ENCODE results near the gene MISP3. TPM values are rescaled to one million over a fixed set of nuclear protein-coding genes. Genes with fewer than 3 reads are reported as not detected.

The MISP3 gene
- total RNA-seq, 1 experiment from 2014 or later = 2.3 TPM

- Histone ChIP-seq H3K27me3 (no peaks in the 10 kb centered on the region), H3K4me3 (peak overlapping the region; percentile 55)
- DNase-seq = peak; percentile 66
Measured at GRCh38 chr19:14089662-14090508, 17.3 kb downstream of the MISP3 start.

GRCh38 chr19:14090509-14091080 is 18.0 kb downstream of the MISP3 start, which contains the start of gene SAMD1:
SAMD1 (minus strand) TSS chr19:14090751.
- Histone ChIP-seq H3K4me3 (peak within 1 kb of the TSS; percentile 78), H3K36me3 (peaks cover 29% of the 10 kb centered on the region), H3K27me3 (no peaks in the 10 kb centered on the region), H3K9me3 (peaks cover 9% of the 10 kb centered on the region)
- DNase-seq = peak; percentile 93

More at GRCh38 chr19:14089662-14090508, 17.3 kb downstream of the MISP3 start:
- Histone ChIP-seq H3K9me3 (peaks cover 9% of the 10 kb centered on the region), H3K36me3 (peaks cover 27% of the 10 kb centered on the region)

GRCh38 chr19:14091081-14091812 is 18.7 kb downstream of the MISP3 start:
- DNase-seq = peak; percentile 76
- H3K4me3 ChIP-seq = peak overlapping the region; percentile 78
- H3K9me3 ChIP-seq = peaks cover 9% of the 10 kb centered on the region
- peaks cover 26% of the 10 kb centered on the region for H3K36me3 ChIP-seq
- H3K27me3 ChIP-seq = no peaks in the 10 kb centered on the region

GRCh38 chr19:14091813-14092462 is 19.4 kb downstream of the MISP3 start:
- Histone ChIP-seq H3K36me3 (peaks cover 31% of the 10 kb centered on the region), H3K9me3 (peaks cover 9% of the 10 kb centered on the region), H3K4me3 (peak overlapping the region; percentile 78), H3K27me3 (no peaks in the 10 kb centered on the region)
- no peak for DNase-seq

GRCh38 chr19:14093117-14093823 is 20.7 kb downstream of the MISP3 start:
- H3K36me3 ChIP-seq = peaks cover 27% of the 10 kb centered on the region
- no peak overlapping the region for H3K4me3 ChIP-seq
- peaks cover 9% of the 10 kb centered on the region for H3K9me3 ChIP-seq
- no peaks in the 10 kb centered on the region for H3K27me3 ChIP-seq
- DNase-seq = no peak

DNA sequence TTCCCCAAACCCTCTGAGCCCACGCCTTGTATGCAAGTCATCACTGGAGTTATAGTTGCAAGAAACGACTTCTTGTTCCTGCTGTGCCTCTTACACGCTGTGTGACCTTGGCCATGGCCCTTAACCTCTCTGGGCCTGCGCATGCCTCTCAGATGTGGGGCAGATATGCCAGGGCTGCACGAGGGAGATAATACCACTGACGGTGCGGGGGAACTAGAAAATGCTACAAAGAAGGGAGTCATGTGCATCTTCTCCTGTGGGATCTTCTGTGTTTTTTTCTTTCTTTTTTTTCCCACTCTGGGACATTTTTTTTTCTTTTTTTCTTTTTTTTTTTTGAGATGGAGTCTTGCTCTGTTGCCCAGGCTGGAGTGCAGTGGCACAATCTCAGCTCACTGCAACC is 22.3 kb downstream of the MISP3 start:
- no peak for DNase-seq
- H3K4me3 ChIP-seq = no peak overlapping the region
- peaks cover 9% of the 10 kb centered on the region for H3K9me3 ChIP-seq

GRCh38 chr19:14096272-14096992 is 23.8 kb downstream of the MISP3 start:
- Histone ChIP-seq H3K27me3 (no peaks in the 10 kb centered on the region), H3K4me3 (no peak overlapping the region)
- no peak for DNase-seq

More for the DNA sequence above, 22.3 kb downstream of the MISP3 start:
- Histone ChIP-seq H3K36me3 (peaks cover 16% of the 10 kb centered on the region), H3K27me3 (no peaks in the 10 kb centered on the region)

GRCh38 chr19:14097532-14098151 is 25.1 kb downstream of the MISP3 start:
- no peaks in the 10 kb centered on the region for H3K27me3 ChIP-seq
- no peak for DNase-seq
- peaks cover 38% of the 10 kb centered on the region for H3K36me3 ChIP-seq
- H3K4me3 ChIP-seq = no peak overlapping the region
- peaks cover 9% of the 10 kb centered on the region for H3K9me3 ChIP-seq

More at GRCh38 chr19:14096272-14096992, 23.8 kb downstream of the MISP3 start:
- Histone ChIP-seq H3K9me3 (peaks cover 9% of the 10 kb centered on the region), H3K36me3 (peaks cover 28% of the 10 kb centered on the region)

- no peaks in the 10 kb centered on the region for H3K27me3 ChIP-seq
- no peaks in the 10 kb centered on the region for H3K9me3 ChIP-seq
- no peak overlapping the region for H3K4me3 ChIP-seq
- DNase-seq = no peak
- peaks cover 47% of the 10 kb centered on the region for H3K36me3 ChIP-seq
Measured at GRCh38 chr19:14101003-14101545, 28.5 kb downstream of the MISP3 start.

DNA sequence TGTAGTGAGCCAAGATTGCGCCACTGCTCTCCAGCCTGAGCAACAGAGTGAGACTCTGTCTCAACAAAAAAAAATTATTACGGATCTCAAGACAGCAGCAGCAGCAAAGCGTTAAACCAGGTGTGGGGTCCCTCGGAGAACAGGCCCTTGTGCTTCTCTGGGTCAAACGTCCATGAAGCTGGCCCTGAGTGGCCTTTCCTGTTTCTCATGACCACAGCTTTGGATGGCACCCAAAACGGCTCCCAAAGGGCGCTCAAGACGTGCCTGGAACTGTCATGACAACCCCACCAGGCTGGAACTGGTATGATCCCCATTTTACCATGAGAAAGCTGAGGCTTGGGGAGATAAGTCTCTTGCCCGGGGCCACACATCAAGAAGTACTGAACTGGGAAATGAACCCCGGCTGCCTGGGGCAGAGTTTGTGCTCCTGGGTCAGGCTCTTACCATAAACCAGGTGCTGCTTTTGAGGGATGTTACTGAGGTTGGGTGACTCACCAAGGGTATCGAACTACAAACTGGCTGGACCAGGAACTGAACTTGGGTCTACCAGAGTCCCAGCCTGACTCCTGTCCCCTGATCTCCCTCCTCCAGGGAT is 29.6 kb downstream of the MISP3 start:
- Histone ChIP-seq H3K36me3 (peaks cover 46% of the 10 kb centered on the region), H3K27me3 (no peaks in the 10 kb centered on the region)

GRCh38 chr19:14102756-14103155 is 30.2 kb downstream of the MISP3 start:
- H3K9me3 ChIP-seq = no peaks in the 10 kb centered on the region
- no peak overlapping the region for H3K4me3 ChIP-seq
- H3K36me3 ChIP-seq = peaks cover 50% of the 10 kb centered on the region
- DNase-seq = no peak
- H3K27me3 ChIP-seq = no peaks in the 10 kb centered on the region

More for the DNA sequence above, 29.6 kb downstream of the MISP3 start:
- Histone ChIP-seq H3K4me3 (no peak overlapping the region), H3K9me3 (no peaks in the 10 kb centered on the region)
- DNase-seq = no peak

DNA sequence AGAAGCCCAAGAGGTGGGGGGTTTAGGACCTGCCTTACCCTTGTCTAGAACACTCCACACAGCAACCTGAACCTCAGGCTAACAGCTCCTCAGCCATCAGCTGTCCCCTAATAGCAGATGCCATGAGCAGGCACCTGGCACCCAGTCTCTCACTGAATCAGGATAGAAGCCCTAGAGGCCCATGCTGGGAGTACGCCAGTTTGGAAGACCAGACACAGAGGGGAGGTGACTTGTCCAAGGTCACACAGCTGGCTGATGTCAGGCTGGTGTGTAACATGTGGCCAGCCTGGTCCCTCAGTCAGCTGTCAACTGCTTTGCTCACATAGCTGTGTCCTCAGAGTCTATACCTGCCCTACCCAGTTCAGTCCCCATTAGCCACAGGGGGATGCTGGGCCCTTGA is 30.7 kb downstream of the MISP3 start:
- no peak for DNase-seq
- Histone ChIP-seq H3K36me3 (peaks cover 55% of the 10 kb centered on the region), H3K4me3 (no peak overlapping the region), H3K27me3 (no peaks in the 10 kb centered on the region), H3K9me3 (no peaks in the 10 kb centered on the region)

GRCh38 chr19:14105680-14106079 is 33.1 kb downstream of the MISP3 start:
- H3K4me3 ChIP-seq = no peak overlapping the region
- no peaks in the 10 kb centered on the region for H3K9me3 ChIP-seq
- peaks cover 52% of the 10 kb centered on the region for H3K36me3 ChIP-seq
- no peaks in the 10 kb centered on the region for H3K27me3 ChIP-seq
- no peak for DNase-seq

DNA sequence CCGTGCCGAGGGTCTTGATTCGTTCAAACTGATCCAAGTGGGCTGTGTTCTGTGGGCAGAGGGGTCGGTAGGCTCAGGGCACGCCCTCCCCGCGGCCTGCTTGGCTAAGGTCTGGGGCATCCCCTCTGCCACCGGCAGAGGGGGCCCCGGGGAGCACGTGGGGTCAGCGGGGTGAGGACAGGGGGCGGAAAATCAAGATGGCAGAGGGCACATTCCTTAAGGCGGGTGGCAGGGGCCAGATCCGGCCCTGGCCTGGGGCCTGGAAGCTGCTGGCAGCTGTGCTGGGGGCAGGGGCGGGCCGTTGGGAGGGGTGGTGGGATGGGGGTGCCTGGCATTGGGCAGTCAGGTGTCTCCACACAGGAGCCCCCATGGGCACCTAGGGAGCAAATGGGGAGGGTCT is 34.3 kb downstream of the MISP3 start:
- Histone ChIP-seq H3K9me3 (no peaks in the 10 kb centered on the region), H3K4me3 (no peak overlapping the region), H3K27me3 (no peaks in the 10 kb centered on the region), H3K36me3 (peaks cover 40% of the 10 kb centered on the region)
- DNase-seq = no peak
